ENCODE data around the gene SLC15A4.
A peak's percentile ranks its signal among the peaks of the same experiment; 100 is the strongest.
"Not testable (repeated sequence)": the region's sequence is repeated elsewhere in the genome, so short reads cannot be mapped to it uniquely, and the experiment has no call there.

SLC15A4 gene

DNA sequence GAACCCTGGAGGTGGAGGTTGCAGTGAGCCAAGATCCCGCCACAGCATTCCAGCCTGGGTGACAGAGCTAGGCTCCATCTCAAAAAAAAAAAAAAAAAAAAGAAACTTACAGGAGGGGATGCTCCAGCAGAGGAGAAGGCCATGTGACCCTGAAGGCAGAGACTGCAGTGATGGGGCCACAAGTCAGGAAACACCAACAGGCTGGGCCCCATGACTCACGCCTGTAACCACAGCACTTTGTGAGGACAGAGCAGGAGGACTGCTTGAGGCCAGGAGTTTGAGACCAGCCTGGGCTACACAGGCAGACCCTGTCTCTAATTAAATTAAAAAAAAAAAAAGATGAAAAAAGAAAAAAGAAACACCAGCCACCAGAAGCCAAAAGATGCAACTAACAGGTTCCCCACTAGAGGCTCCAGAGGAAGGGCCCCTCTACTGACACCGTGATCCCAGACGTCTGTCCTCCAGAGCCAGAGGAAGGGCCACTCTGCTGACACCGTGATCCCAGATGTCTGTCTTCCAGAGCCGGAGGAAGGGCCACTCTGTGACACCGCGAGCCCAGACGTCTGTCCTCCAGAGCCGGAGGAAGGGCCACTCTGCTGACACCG, 20.4 kb upstream of the SLC15A4 start:
- DNase-seq (ENCODE audit: low spot score) = no peak

DNA sequence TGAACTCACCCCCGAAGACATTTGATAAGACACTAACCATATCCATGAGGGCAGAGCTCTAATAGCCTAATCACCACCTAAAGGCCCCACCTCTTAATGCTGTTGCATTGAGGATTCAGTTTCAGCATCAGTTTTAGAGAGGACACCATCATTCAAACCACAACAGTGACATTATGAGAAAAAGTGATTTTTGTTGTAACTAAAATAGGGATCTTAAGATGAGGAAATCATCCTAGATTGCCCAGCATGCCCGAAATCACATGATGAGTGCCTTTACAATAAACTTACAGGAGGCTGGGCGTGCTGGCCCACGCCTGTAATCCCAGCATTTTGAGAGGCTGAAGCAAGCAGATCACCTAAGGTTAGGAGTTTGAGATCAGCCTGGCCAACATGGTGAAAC, 19.8 kb upstream of the SLC15A4 start:
- DNase-seq (ENCODE audit: low spot score) = no peak

DNA sequence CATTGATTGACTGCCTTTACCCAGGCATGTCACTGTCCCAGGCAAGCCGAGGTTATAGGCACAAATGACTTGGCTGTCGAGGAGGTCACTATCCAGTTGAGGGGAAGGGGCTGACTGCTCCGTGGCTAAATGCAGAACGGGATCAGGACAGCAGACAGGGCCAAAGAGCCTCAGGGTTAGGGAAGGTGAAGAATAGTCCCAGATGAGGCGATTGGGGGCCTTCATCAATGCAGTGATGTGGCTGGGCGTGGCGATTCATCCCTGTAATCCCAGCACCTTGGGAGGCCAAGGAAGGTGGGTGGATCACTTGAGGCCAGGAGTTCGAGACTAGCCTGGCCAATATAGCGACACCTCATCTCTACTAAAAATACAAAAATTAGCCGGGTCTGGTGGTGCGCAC, 18.8 kb upstream of the SLC15A4 start:
- no peak for DNase-seq (ENCODE audit: low spot score)

- no peak for DNase-seq (ENCODE audit: low spot score)
Observed at GRCh38 chr12:128840862-128841468, 17.2 kb upstream of the SLC15A4 start.

DNA sequence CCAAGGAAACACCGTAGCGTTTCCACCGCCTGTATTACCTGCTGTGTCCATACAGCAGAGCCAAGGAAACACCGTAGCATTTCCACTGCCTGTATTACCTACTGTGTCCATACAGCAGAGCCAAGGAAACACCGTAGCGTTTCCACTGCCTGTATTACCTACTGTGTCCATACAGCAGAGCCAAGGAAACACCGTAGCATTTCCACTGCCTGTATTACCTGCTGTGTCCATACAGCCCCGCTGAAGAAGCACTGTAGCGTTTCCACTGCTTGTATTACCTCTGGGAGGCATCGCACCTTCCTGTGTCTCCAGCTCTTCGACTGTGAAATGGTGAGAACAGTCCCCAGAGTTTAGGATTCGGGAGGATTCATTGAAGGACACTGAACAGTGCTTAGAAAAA, 16.1 kb upstream of the SLC15A4 start:
- not testable (repeated sequence) for DNase-seq (ENCODE audit: low spot score)

GRCh38 chr12:128833418-128833817, 9.7 kb upstream of the SLC15A4 start:
- DNase-seq (ENCODE audit: low spot score) = no peak

DNA sequence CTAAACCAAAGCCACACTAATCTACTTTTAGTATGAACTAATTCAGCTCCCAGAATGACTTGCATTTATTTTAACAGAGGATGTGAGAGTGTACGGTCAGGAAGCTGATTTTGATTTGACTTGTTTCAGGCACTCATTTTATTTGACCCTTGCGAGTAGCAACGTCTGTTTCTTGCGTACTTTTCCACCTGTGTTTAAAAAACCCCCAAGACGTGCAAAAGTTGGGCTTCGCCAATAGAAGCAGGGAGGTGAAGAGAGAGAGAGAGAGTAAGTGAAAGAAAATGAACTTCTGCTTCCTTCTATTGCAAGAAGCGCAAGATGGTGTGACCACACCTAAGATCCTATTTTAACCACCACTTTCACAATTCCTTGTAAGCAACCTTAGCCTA, 6.7 kb upstream of the SLC15A4 start:
- no peak for DNase-seq (ENCODE audit: low spot score)

- peak; percentile 29 for DNase-seq (ENCODE audit: low spot score)
Observed at GRCh38 chr12:128829861-128830504, 6.2 kb upstream of the SLC15A4 start.

DNA sequence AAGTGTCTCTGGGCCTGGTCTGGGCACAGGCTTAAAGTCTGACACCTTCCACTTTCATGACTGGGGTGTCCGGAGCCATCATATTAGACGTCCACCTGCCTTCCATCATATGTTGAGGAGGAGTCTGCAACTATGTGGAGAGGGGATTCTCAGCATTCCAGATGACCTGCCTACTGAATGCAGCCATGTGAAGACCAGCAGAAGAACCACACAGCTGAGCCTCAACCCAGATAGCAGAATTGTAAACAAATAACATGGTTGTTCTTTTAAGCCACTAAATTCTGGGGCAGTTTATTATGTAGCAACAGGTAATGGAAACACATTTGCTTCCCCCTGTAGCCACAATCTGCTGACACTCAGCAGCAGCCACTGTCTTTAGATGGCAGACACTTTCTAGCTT, 4.0 kb upstream of the SLC15A4 start:
- DNase-seq (ENCODE audit: low spot score) = no peak

GRCh38 chr12:128825835-128826234, 2.1 kb upstream of the SLC15A4 start:
- no peak for DNase-seq (ENCODE audit: low spot score)

DNA sequence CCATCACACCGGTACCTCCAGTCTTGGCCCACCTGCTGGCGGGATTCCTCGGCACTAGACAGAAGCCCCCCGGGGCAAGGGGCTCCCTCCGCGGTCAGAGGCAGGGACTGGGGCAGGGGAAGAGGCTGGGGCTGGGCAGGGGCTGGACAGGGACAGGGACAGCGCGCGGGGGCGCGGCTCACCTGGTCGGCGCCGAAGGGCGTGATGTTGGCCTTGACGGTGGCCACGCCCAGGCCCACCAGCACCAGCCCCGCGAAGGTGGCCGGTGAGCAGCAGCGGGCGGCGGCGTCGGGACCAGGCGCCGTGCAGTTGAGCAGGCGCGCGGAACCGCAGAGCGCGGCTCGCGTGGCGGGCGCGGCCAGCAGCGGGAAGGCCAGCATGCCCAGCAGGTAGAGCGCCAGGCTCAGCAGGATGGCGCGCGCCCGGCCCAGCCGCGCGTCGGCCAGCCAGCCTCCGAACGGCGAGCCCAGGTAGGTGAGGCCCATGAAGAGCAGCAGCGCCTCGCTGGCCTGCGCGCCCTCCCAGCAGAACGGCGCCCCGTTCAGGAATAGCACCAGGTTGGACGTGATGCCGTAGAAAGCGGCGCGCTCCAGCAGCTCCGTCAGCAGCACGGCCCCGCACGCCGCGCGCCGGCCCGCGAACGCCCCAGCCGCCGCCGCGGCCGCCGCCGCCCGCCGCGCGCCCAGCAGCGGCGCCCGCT, 392 bp downstream of the SLC15A4 start:
- no peak for DNase-seq (ENCODE audit: low spot score)

GRCh38 chr12:128820723-128821432, 2.9 kb downstream of the SLC15A4 start:
- DNase-seq (ENCODE audit: low spot score) = no peak

- DNase-seq (ENCODE audit: low spot score) = no peak
Observed at GRCh38 chr12:128820253-128820652, 3.5 kb downstream of the SLC15A4 start.

DNA sequence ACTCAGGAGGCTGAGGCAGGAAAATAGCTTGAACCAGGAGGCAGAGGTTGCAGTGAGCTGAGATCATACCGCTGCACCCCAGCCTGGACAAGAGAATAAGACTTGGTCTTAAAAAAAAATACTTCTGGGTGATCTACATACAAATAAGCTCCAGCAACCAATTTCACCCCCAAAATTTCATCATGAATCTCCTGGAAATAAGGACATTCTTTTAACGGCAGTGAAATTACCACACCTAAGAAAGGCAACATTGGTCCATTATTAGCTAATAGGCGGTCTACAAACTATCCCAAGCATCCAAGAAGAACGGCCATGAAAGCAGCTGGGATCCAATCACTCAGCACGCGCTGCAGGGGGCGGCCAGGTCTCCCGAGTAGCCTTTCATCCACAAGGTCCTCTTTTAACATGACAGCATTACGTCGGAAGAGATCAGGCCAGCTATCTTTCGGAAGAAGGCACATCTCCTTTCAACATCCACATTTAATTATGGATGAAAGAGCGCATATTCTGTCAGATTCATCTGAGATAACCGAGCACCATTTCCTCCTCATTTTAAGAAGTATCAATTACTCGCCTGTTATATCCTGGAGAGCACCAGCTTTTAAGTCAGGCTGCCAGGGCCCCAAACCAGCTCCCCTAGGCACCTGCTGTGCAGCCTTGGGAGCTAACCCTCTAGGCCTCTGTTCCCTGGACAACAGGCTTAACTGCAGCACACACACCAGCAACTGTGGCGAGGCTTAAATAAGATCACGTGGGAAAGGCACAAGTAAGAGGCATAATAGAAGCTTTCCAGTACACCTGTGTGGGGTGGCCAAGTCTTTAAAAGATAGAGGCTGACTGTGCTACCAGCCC, 4.2 kb downstream of the SLC15A4 start:
- no peak for DNase-seq (ENCODE audit: low spot score)

GRCh38 chr12:128818065-128819022, 5.4 kb downstream of the SLC15A4 start:
- DNase-seq (ENCODE audit: low spot score) = no peak

- no peak for DNase-seq (ENCODE audit: low spot score)
Observed at GRCh38 chr12:128817111-128818015, 6.4 kb downstream of the SLC15A4 start.

DNA sequence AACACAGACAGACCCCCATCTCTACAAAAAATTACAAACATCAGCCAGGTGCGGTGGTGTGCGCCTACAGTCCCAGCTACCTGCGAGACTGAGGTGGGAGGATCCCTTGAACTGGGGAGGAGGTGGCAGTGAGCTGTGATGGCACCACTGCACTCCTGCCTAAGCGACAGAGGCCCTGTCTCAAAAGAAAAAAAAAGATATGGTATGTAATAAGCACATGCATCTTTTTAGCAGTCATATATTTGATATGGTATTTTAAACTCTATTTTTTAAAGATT, 7.2 kb downstream of the SLC15A4 start:
- no peak for DNase-seq (ENCODE audit: low spot score)

GRCh38 chr12:128815779-128816642, 7.7 kb downstream of the SLC15A4 start:
- DNase-seq (ENCODE audit: low spot score) = no peak

Measured in CD4-positive, alpha-beta T cell treated with Interleukin-15 for 4 hours (primary cell).